ENCODE results near the gene RUFY2. TPM values are rescaled to one million over a fixed set of nuclear protein-coding genes. Genes with fewer than 3 reads are reported as not detected.

The RUFY2 gene
- total RNA-seq, 1 donor from 2014 or later = 75.6 TPM

GRCh38 chr10:68305854-68306253 lies 101.2 kb downstream of the RUFY2 start:
- Mint-ChIP-seq H3K27ac (ENCODE audit: unreplicated experiment) (no peak overlapping the region), H3K4me3 (ENCODE audit: unreplicated experiment) (no peak overlapping the region), H3K27me3 (ENCODE audit: unreplicated experiment) (no peaks in the 10 kb centered on the region), H3K4me1 (ENCODE audit: low read depth, unreplicated experiment) (no peaks in the 10 kb centered on the region), H3K36me3 (ENCODE audit: unreplicated experiment) (no peaks in the 10 kb centered on the region), H3K9me3 (ENCODE audit: unreplicated experiment) (no peaks in the 10 kb centered on the region)
- no peak for DNase-seq
- no peak for TF ChIP-seq CTCF (IDR thresholded peaks at IDR 0.05; ENCODE audit: partially characterized antibody, unreplicated experiment)

GRCh38 chr10:68303849-68304412 lies 103.1 kb downstream of the RUFY2 start:
- no peaks in the 10 kb centered on the region for H3K4me1 Mint-ChIP-seq (ENCODE audit: low read depth, unreplicated experiment)
- H3K27ac Mint-ChIP-seq (ENCODE audit: unreplicated experiment) = no peak overlapping the region
- TF ChIP-seq CTCF (IDR thresholded peaks at IDR 0.05; ENCODE audit: partially characterized antibody, unreplicated experiment) = no peak
- H3K36me3 Mint-ChIP-seq (ENCODE audit: unreplicated experiment) = no peaks in the 10 kb centered on the region
- no peak overlapping the region for H3K4me3 Mint-ChIP-seq (ENCODE audit: unreplicated experiment)
- no peaks in the 10 kb centered on the region for H3K9me3 Mint-ChIP-seq (ENCODE audit: unreplicated experiment)
- no peak for DNase-seq
- no peaks in the 10 kb centered on the region for H3K27me3 Mint-ChIP-seq (ENCODE audit: unreplicated experiment)

- TF ChIP-seq CTCF (IDR thresholded peaks at IDR 0.05; ENCODE audit: partially characterized antibody, unreplicated experiment) = no peak
- H3K9me3 Mint-ChIP-seq (ENCODE audit: unreplicated experiment) = no peaks in the 10 kb centered on the region
- no peak overlapping the region for H3K27ac Mint-ChIP-seq (ENCODE audit: unreplicated experiment)
- DNase-seq = no peak
- no peak overlapping the region for H3K4me3 Mint-ChIP-seq (ENCODE audit: unreplicated experiment)
- no peaks in the 10 kb centered on the region for H3K36me3 Mint-ChIP-seq (ENCODE audit: unreplicated experiment)
- H3K27me3 Mint-ChIP-seq (ENCODE audit: unreplicated experiment) = no peaks in the 10 kb centered on the region
- H3K4me1 Mint-ChIP-seq (ENCODE audit: low read depth, unreplicated experiment) = no peaks in the 10 kb centered on the region
These were observed 104.2 kb downstream of the RUFY2 start for GRCh38 chr10:68302871-68303270.

- Mint-ChIP-seq H3K4me1 (ENCODE audit: low read depth, unreplicated experiment) (no peaks in the 10 kb centered on the region), H3K4me3 (ENCODE audit: unreplicated experiment) (no peak overlapping the region), H3K27me3 (ENCODE audit: unreplicated experiment) (no peaks in the 10 kb centered on the region), H3K36me3 (ENCODE audit: unreplicated experiment) (no peaks in the 10 kb centered on the region), H3K9me3 (ENCODE audit: unreplicated experiment) (no peaks in the 10 kb centered on the region), H3K27ac (ENCODE audit: unreplicated experiment) (no peak overlapping the region)
- TF ChIP-seq CTCF (IDR thresholded peaks at IDR 0.05; ENCODE audit: partially characterized antibody, unreplicated experiment) = peak; percentile 12
- no peak for DNase-seq
These were observed 104.6 kb downstream of the RUFY2 start for GRCh38 chr10:68302503-68302823.

- H3K4me3 Mint-ChIP-seq (ENCODE audit: unreplicated experiment) = no peak overlapping the region
- no peaks in the 10 kb centered on the region for H3K9me3 Mint-ChIP-seq (ENCODE audit: unreplicated experiment)
These were observed 105.1 kb downstream of the RUFY2 start for GRCh38 chr10:68301790-68302502.

More at GRCh38 chr10:68301790-68302502, 105.1 kb downstream of the RUFY2 start:
- no peaks in the 10 kb centered on the region for H3K27me3 Mint-ChIP-seq (ENCODE audit: unreplicated experiment)
- DNase-seq = no peak
- TF ChIP-seq CTCF (IDR thresholded peaks at IDR 0.05; ENCODE audit: partially characterized antibody, unreplicated experiment) = peak; percentile 70
- H3K27ac Mint-ChIP-seq (ENCODE audit: unreplicated experiment) = no peak overlapping the region
- no peaks in the 10 kb centered on the region for H3K36me3 Mint-ChIP-seq (ENCODE audit: unreplicated experiment)
- no peaks in the 10 kb centered on the region for H3K4me1 Mint-ChIP-seq (ENCODE audit: low read depth, unreplicated experiment)

All from glutamatergic neuron (in vitro differentiated cells).